HAP-1 (cell line): ENCODE measurements around the gene SLFN14.
"Not testable (repeated sequence)": the region's sequence is repeated elsewhere in the genome, so short reads cannot be mapped to it uniquely, and the experiment has no call there.

Experiments
- DNase-seq, 2 experiments: peaks; one replicate each; pipeline ENCODE4 v3.0.0-alpha.2; 2016 to 2020; ENCODE audit warnings: low spot score in 2 of 2
- H3K27me3 ChIP-seq: fragments of 250-450 bp; sonication (Bioruptor Pico); 2 replicates; pipeline ENCODE4 v1.5.1; 2020; ENCODE audit warnings: low read depth, mild to moderate bottlenecking, moderate library complexity
- H3K36me3 ChIP-seq: fragments of 250-450 bp; sonication (Bioruptor Pico); replicated peaks from 2 replicates; pipeline ENCODE4 v1.5.1; 2020; ENCODE audit warnings: mild to moderate bottlenecking
- H3K4me1 ChIP-seq: fragments of 250-450 bp; sonication (Bioruptor Pico); 2 replicates; pipeline ENCODE4 v1.5.1; 2020; ENCODE audit warnings: mild to moderate bottlenecking
- H3K4me3 ChIP-seq: fragments of 250-450 bp; sonication (Bioruptor Pico); 2 replicates; pipeline ENCODE4 v1.5.1; 2020; ENCODE audit warnings: mild to moderate bottlenecking, moderate library complexity
- H3K9me3 ChIP-seq: fragments of 250-450 bp; sonication (Bioruptor Pico); 2 replicates; pipeline ENCODE4 v1.5.1; 2020; ENCODE audit warnings: mild to moderate bottlenecking, moderate library complexity
- in situ Hi-C: fragments of 300-500 bp; cut with MboI; formaldehyde crosslinking; loops from 3 replicates; pipeline ENCODE4 v1.14.3; 2020; ENCODE audit warnings: low sequenced_read_pairs, inconsistent platforms, mixed read lengths

SLFN14 gene

DNA sequence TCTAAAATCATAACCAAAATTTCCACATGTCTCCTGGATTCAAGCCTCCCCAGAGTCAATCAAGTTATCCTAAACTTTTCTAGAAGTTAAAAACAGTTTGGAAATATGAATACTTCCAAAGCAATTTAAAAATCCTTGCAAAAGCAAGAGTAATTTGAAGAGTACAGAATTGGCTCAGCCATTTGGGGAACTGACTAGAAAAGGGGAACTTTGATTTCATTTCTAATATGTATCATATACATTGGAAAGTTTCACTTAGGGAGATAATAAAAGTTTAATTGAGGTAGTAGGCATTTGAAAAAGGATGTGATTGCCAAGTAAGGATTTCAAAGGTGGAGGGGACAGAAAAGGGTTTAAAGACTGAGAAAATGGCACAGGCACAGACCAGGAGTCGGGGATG is 14.1 kb downstream of the SLFN14 start:
- H3K4me1 ChIP-seq: no peaks in the 10 kb centered on the region
- DNase-seq: no peak

DNA sequence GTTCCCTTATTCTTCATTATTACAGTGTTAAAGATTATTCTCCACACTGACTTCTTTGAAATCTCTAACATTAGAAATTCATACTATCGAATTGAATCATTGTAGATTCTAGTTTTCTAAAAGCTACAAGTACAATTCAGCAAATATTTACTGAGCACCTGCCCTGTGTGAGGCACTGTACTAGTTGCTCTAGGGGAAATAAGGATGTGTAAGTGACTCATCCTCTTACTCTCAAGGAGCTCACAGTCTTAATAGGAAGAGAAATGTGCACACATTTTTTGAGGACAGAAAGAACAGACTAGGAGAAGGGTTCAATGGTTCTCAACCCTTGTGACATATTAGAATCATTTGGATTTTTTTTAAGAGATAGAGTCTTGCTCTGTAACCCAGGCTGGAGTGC is 15.5 kb downstream of the SLFN14 start:
- Histone ChIP-seq H3K4me3 (no peak overlapping the region), H3K4me1 (no peaks in the 10 kb centered on the region; the same call in 1 of the 2 replicates), H3K9me3 (no peaks in the 10 kb centered on the region), H3K36me3 (no peaks in the 10 kb centered on the region), H3K27me3 (peaks cover 39% of the 10 kb centered on the region)
- no peak for DNase-seq
- in situ Hi-C loops: loop anchor here (25.0 kb wide), 2 partner anchors 383 to 1133 kb away; no protein-coding TSS in a partner anchor

More for the DNA sequence above, 14.1 kb downstream of the SLFN14 start:
- in situ Hi-C loops: loop anchor here (25.0 kb wide), 2 partner anchors 384 to 1134 kb away; no protein-coding TSS in a partner anchor
- Histone ChIP-seq H3K36me3 (no peaks in the 10 kb centered on the region), H3K9me3 (no peaks in the 10 kb centered on the region), H3K27me3 (peaks cover 39% of the 10 kb centered on the region), H3K4me3 (no peak overlapping the region)

DNA sequence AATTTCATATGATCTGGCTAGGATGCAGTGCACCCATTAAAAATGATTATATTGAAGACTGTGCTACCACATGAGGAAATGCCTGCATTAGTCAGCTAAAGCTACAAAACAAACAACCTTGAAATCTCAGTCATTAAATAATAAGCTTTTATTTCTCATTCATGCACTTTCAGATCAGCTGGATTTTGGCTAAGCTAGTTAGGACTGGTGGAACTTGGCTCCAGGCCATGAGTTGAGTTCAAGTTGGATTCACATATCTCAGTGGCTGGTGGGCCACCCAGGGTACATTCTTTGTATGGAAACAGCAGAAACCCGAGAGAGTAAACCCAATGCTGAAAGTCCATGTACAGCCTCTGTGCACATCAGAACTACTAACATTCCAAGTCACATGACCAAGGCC is 16.8 kb downstream of the SLFN14 start:
- peaks cover 29% of the 10 kb centered on the region for H3K27me3 ChIP-seq
- in situ Hi-C loops: loop anchor here (25.0 kb wide), 2 partner anchors 382 to 1132 kb away; no protein-coding TSS in a partner anchor
- no peaks in the 10 kb centered on the region; the same call in none of the 2 replicates for H3K4me1 ChIP-seq
- no peak for DNase-seq
- H3K9me3 ChIP-seq: no peaks in the 10 kb centered on the region
- H3K4me3 ChIP-seq: no peak overlapping the region
- no peaks in the 10 kb centered on the region for H3K36me3 ChIP-seq

DNA sequence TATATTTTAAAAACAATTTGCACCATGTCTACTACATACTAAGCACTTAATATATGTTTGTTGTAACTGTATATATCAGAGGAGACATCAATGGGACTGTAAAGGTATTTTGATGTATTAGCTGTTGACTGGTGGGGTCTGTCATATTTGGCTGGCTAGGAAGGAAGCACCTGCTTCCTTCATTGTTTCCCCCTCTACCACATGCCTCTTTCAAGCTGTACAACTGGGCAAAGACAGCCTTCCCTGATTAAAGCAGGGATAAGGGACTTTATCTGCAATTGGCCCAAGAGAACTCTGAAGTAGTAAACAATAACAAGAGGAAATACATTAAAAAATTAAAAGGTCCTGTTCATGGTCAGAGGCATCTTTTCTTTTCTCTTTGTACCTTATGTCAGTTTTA is 17.6 kb downstream of the SLFN14 start:
- DNase-seq: no peak
- H3K4me1 ChIP-seq: no peaks in the 10 kb centered on the region; the same call in none of the 2 replicates
- no peaks in the 10 kb centered on the region for H3K9me3 ChIP-seq
- in situ Hi-C loops: loop anchor here (25.0 kb wide), 2 partner anchors 381 to 1131 kb away; no protein-coding TSS in a partner anchor
- H3K36me3 ChIP-seq: no peaks in the 10 kb centered on the region
- no peak overlapping the region for H3K4me3 ChIP-seq
- peaks cover 22% of the 10 kb centered on the region for H3K27me3 ChIP-seq

DNA sequence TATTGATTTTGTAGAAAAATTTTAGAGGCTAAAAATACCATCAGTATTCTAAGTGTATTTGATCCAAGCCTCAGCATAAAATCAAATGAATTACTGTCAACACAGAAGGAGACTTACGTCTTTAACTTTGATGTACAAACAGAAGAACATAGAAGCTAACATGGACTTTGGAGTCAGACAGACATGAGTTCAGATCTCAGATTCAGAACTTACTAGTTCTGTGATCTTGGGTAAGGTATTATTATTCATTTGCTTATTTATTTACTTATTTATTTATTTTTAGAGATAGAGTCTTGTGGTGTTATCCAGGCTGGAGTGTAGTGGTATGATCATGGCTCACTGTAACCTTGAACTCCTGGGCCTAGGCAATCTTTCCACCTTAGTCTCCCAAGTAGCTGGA is 19.2 kb downstream of the SLFN14 start:
- peaks cover 11% of the 10 kb centered on the region; the same call in 1 of the 2 replicates for H3K27me3 ChIP-seq
- no peaks in the 10 kb centered on the region; the same call in none of the 2 replicates for H3K4me1 ChIP-seq
- no peak for DNase-seq
- no peak overlapping the region for H3K4me3 ChIP-seq
- in situ Hi-C loops: loop anchor here (25.0 kb wide), 2 partner anchors 379 to 1129 kb away; no protein-coding TSS in a partner anchor
- H3K36me3 ChIP-seq: no peaks in the 10 kb centered on the region
- H3K9me3 ChIP-seq: no peaks in the 10 kb centered on the region

DNA sequence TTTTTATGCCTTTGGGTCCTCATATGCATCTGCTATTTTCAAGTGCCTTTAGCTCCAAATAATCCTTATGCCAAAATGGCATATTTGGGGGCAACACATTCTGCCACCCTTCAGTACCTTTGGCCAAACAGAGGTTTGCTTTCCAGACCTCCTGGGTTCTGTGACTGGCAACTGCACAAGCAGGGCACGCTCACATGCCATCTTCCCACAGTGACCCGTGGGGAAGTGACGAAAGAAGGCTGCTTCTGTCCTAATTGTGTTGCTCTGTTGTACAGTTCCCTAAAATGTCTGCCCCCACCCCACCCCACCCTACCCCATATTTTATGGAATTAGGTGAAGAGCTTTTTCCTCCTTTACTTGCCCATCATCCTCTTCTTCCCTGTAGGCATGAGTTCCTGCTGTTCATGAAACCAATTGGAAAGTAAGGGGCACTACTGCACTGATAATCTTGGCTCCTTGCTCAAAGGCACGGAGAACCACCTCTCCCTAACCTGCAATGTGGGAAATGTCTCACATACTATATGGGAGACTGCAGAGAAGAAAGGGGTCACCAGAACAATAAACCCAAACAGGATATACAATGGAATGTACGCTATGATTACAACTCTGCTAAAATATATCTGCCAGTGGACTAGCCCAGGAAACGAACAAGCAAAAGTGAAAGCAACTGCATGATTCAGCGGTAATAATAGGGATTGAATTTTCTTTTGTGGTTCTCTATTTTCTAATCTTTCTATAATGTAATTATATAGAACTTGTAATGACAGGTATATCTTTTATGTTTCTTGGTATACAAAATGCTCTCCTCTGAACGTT is 19.8 kb downstream of the SLFN14 start:
- no peak for DNase-seq
- Histone ChIP-seq H3K36me3 (no peaks in the 10 kb centered on the region), H3K4me1 (no peaks in the 10 kb centered on the region; the same call in none of the 2 replicates), H3K9me3 (no peaks in the 10 kb centered on the region), H3K27me3 (peaks cover 5% of the 10 kb centered on the region; the same call in 1 of the 2 replicates), H3K4me3 (no peak overlapping the region)
- in situ Hi-C loops: loop anchor here (25.0 kb wide), 2 partner anchors 378 to 1128 kb away; no protein-coding TSS in a partner anchor

DNA sequence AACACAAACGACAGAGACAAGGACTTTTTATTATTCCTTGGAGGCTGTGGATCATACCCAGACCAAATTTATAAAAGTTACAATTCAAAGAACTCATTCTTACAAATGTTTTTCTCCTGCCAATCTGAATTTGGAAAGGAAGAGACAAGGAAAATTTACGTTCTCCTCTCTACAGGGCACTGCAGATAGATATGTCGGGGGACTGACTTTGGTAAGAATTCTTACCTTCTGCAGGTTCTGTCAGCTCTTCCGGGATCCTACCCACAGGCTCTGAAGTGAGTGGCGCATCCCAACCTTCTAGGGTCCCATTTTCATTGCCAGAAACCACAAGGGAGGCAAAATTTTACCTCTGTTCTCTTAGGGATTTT is 21.0 kb downstream of the SLFN14 start:
- Histone ChIP-seq H3K4me3 (no peak overlapping the region), H3K27me3 (no peaks in the 10 kb centered on the region; the same call in 1 of the 2 replicates), H3K36me3 (no peaks in the 10 kb centered on the region), H3K4me1 (no peaks in the 10 kb centered on the region; the same call in none of the 2 replicates), H3K9me3 (no peaks in the 10 kb centered on the region)
- in situ Hi-C loops: loop anchor here (5.0 to 25.0 kb wide), 3 partner anchors 227 to 1127 kb away; no protein-coding TSS in a partner anchor
- DNase-seq: no peak

DNA sequence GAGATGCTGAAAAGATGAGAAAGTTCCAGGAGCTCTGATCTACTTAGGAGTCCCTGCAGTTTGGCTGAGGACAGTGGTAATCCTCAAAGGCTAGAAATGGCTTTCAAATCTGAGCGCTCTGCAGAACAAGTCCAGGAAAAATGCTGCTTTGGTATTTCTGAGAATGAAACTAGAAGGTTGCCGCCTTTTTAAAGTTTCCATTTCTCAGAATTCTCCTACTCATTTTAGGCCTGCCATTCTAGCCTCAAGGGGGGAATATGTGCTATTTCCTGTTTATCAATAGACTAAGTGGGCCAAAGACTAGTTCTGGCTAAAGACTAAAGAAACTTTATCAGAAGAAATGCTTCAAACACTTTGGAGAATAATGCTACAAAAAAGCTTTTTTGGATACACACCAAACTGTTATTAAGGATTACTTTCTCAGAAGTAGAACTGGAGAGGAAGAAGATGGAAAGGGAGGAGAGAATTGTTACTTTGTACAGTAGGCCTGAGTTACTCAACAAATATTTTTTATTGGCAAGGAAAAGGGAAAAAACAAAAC is 22.9 kb downstream of the SLFN14 start, which contains the start of gene SLFN12L:
TSS of gene SLFN12L (minus strand) at position 78 of the 541 bp plus-strand sequence. CDS start 15,314 bp downstream, outside the sequence.
- H3K4me1 ChIP-seq: no peaks in the 10 kb centered on the region; the same call in none of the 2 replicates
- no peak for DNase-seq
- in situ Hi-C loops: loop anchor here (5.0 to 25.0 kb wide), 3 partner anchors 225 to 1125 kb away; no protein-coding TSS in a partner anchor
- no peaks in the 10 kb centered on the region for H3K36me3 ChIP-seq
- H3K27me3 ChIP-seq: no peaks in the 10 kb centered on the region; the same call in 1 of the 2 replicates
- H3K9me3 ChIP-seq: no peaks in the 10 kb centered on the region
- no peak within 1 kb of the TSS for H3K4me3 ChIP-seq

DNA sequence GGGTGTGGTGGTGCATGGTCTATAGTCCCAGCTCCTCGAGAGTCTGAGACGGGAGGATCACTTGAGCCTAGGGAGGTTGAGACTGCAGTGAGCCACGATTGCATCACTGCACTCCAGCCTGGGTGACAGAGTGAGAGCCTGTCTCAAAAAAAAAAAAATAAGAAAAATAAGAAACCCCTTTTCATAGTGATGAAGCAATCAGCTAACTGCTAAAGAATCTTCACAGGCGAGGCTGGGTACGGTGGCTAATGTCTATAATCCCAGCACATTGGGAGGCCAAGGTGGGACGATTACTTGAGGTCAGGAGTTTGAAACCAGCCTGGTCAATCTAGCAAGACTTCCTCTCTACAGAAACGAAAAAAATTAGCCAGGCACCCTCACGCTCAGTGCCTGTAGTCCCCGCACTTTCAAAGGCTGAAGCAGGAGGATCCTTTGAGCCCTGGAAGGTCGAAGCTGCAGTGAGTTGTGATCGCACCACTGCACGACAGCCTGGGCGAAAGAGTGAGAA is 23.9 kb downstream of the SLFN14 start:
- Histone ChIP-seq H3K27me3 (no peaks in the 10 kb centered on the region; the same call in 1 of the 2 replicates), H3K4me1 (no peaks in the 10 kb centered on the region; the same call in none of the 2 replicates), H3K36me3 (no peaks in the 10 kb centered on the region), H3K4me3 (no peak overlapping the region), H3K9me3 (no peaks in the 10 kb centered on the region)
- in situ Hi-C loops: loop anchor here (5.0 to 25.0 kb wide), 3 partner anchors 224 to 1124 kb away; no protein-coding TSS in a partner anchor
- no peak for DNase-seq

DNA sequence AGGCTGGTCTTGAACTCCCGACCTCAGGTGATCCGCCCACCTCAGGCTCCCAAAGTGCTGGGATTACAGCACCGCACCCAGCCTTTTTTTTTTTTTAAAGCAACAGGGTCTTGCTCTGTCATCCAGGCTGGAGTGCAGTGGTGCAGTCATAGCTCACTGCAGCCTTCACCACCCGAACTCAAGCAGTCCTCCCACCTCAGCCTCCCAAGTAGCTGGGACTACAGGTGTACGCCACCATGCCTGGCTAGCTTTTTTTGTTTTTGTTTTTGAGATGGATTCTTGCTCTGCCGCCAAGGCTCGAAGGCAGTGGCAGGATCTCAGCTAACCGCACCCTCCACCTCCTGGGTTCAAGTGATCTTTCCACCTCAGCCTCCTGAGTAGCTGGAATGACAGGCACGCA is 25.2 kb downstream of the SLFN14 start:
- not testable (repeated sequence) for H3K27me3 ChIP-seq, H3K4me1 ChIP-seq, DNase-seq, H3K9me3 ChIP-seq, H3K36me3 ChIP-seq, H3K4me3 ChIP-seq
- in situ Hi-C loops: loop anchor here (5.0 to 25.0 kb wide), 3 partner anchors 223 to 1123 kb away; no protein-coding TSS in a partner anchor

DNA sequence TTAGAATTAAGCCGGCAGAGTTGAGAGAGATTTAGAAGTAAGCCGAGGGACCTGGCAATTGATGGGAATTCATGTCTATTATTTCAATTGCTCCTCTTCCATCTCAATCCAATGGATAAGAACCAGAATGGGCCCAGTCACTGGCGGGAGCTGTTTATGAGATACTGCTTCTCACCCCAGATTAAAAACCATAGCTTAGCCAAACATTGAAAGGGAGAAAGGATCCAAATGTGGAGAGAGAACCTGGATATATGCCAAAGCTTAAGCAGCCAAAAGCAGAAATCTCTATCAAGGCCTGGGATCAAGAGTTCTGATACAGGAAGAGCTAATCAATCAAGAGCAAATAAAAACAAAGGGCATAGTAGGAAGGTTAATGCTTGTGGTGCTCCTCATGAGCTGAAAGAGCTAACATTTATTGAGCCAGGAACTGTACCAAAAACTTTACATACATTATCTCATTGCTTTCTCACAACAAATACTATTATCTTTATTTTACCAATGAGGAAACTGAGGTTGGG is 26.0 kb downstream of the SLFN14 start:
- no peaks in the 10 kb centered on the region for H3K36me3 ChIP-seq
- H3K4me3 ChIP-seq: no peak overlapping the region
- in situ Hi-C loops: loop anchor here (5.0 to 25.0 kb wide), 3 partner anchors 222 to 1122 kb away; no protein-coding TSS in a partner anchor

DNA sequence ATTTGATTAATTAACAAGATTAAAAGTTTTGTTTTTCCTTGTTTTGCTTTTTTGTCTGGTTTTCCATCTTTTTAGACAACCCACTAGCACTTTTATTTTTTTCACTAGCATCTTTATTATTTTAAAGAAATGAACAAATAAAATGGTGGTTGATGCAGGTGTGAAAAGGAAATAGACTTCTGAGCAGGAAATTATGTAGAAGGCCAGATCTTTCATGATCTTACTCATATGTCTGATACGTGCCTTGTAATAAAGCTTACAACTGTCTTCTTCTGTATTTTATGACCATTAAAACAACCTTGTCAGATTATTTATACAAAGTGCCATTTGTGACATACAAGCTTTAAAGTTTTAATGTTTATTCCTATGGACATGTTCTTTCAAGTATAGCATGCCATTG is 29.5 kb downstream of the SLFN14 start:
- Histone ChIP-seq H3K36me3 (no peaks in the 10 kb centered on the region), H3K4me1 (no peaks in the 10 kb centered on the region), H3K9me3 (no peaks in the 10 kb centered on the region), H3K27me3 (no peaks in the 10 kb centered on the region), H3K4me3 (no peak overlapping the region)
- in situ Hi-C loops: loop anchor here (25.0 kb wide), 2 partner anchors 369 to 1119 kb away; no protein-coding TSS in a partner anchor
- no peak for DNase-seq

More for the DNA sequence above, 26.0 kb downstream of the SLFN14 start:
- no peaks in the 10 kb centered on the region for H3K9me3 ChIP-seq
- no peak for DNase-seq
- no peaks in the 10 kb centered on the region; the same call in 1 of the 2 replicates for H3K4me1 ChIP-seq
- no peaks in the 10 kb centered on the region; the same call in 1 of the 2 replicates for H3K27me3 ChIP-seq

DNA sequence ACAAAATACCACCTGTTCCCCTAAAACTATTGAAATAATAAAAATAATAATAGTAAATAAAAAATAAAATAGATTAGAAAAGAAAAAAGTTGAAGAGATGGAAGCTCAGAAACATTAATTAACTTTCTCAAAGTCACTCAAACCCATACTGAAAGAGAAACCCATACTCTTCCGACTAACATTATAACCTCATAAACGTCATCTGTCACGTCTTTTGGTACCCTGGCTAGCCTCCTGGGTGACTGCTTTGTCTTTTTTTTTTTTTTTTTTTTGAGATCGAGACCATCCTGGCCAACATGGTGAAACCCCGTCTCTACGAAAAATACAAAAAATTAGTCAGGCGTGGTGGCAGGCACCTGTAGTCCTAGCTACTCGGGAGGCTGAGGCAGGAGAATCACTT is 30.8 kb downstream of the SLFN14 start:
- H3K4me1 ChIP-seq: no peaks in the 10 kb centered on the region
- in situ Hi-C loops: loop anchor here (25.0 kb wide), 2 partner anchors 368 to 1118 kb away; no protein-coding TSS in a partner anchor
- H3K4me3 ChIP-seq: no peak overlapping the region
- no peaks in the 10 kb centered on the region for H3K36me3 ChIP-seq
- H3K9me3 ChIP-seq: no peaks in the 10 kb centered on the region
- H3K27me3 ChIP-seq: no peaks in the 10 kb centered on the region
- DNase-seq: no peak
